ENCODE measurements around the gene SCAMP1.
"Not testable (repeated sequence)": the region's sequence is repeated elsewhere in the genome, so short reads cannot be mapped to it uniquely, and the experiment has no call there.

The SCAMP1 gene

DNA sequence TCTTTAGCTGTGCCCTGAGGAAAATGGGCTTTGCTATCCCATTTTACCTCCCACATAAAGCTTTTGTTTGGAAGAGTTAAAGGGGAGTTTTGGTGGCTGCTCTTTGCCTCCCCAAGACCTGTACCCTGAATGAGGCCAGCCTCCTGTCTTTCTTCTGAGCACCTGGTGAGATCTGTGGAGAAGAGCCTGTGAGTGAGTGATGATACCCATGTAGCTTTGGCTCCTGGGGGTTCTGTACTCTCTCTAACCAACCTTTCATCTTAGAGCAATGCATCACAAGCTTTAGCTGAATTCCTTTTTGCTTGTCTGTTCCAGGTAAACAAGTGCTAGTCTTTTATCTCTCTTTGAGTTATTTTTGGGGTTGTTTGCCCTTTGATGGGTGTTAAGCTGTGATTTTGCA, 73.6 kb downstream of the SCAMP1 start:
- Mint-ChIP-seq H3K27ac (no peak overlapping the region), H3K4me3 (no peak overlapping the region), H3K9me3 (peaks cover 3% of the 10 kb centered on the region), H3K36me3 (peaks cover 81% of the 10 kb centered on the region), H3K4me1 (peaks cover 22% of the 10 kb centered on the region), H3K27me3 (no peaks in the 10 kb centered on the region)
- ATAC-seq = no peak

DNA sequence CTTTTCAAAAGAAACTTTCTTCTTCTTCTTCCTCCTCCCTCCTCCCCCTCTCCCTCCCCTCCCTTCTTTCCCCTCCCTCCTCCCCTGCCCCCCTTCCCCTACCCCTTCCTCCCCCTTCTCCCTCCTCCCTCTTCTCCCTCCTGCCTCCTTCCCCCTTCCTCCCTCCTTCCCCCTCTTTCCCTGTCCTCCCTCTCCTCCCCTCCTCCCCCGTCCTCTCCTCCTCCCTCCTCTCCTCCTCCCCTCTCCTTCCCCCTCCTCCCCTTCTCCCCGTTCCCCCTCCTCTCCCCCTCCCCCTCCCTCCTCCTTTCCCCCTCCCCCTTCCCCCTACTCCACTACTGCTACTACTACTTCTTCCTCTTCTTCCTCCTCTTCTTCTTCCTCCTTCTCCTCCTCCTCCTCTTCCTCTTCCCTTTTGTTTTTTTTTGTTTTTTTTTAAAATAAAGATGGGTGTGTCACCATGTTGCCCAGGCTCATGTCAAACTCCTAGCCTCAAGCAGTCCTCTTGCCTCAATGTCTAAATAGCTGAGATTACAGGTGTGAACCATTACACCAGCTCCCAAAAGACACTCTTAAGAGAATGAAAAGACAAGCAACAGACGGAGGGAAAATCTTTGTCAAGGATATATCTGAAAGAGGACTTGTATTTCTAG, 87.5 kb downstream of the SCAMP1 start:
- ATAC-seq = no peak
- H3K4me1 Mint-ChIP-seq = no peaks in the 10 kb centered on the region
- no peak overlapping the region for H3K27ac Mint-ChIP-seq
- H3K27me3 Mint-ChIP-seq = no peaks in the 10 kb centered on the region
- peaks cover 6% of the 10 kb centered on the region for H3K9me3 Mint-ChIP-seq
- H3K4me3 Mint-ChIP-seq = no peak overlapping the region
- peaks cover 39% of the 10 kb centered on the region for H3K36me3 Mint-ChIP-seq

DNA sequence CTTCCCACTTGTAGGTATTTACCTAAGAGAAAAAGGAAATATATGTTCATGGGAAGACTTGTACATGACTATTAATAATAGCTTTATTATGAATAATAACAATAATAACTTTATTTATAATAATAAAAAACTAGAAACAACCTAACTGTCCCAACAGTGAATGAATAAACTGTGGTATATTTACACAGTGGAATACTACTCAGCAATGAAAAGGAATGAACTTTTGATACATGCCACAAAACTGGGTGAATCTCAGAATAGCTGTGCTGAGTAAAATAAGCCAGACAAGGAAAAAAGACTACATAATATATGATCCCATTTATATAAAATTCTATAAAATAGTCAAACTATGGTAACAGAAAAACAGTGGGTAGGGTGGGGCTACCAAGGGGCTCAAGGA, 88.7 kb downstream of the SCAMP1 start:
- Mint-ChIP-seq H3K27ac (no peak overlapping the region), H3K27me3 (no peaks in the 10 kb centered on the region), H3K4me3 (no peak overlapping the region), H3K9me3 (peaks cover 6% of the 10 kb centered on the region), H3K36me3 (peaks cover 36% of the 10 kb centered on the region), H3K4me1 (no peaks in the 10 kb centered on the region)
- ATAC-seq = no peak

DNA sequence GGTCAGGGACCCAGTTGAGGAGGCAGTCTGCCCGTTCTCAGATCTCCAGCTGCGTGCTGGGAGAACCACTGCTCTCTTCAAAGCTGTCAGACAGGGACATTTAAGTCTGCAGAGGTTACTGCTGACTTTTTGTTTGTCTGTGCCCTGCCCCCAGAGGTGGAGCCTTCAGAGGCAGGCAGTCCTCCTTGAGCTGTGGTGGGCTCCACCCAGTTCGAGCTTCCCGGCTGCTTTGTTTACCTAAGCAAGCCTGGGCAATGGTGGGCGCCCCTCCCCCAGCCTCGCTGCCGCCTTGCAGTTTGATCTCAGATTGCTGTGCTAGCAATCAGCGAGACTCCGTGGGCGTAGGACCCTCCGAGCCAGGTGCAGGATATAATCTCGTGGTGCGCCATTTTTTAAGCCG, 97.1 kb downstream of the SCAMP1 start:
- ATAC-seq, H3K27ac Mint-ChIP-seq, H3K27me3 Mint-ChIP-seq, H3K9me3 Mint-ChIP-seq, H3K4me3 Mint-ChIP-seq: not testable (repeated sequence)
- peaks cover 13% of the 10 kb centered on the region for H3K4me1 Mint-ChIP-seq
- peaks cover 36% of the 10 kb centered on the region for H3K36me3 Mint-ChIP-seq

DNA sequence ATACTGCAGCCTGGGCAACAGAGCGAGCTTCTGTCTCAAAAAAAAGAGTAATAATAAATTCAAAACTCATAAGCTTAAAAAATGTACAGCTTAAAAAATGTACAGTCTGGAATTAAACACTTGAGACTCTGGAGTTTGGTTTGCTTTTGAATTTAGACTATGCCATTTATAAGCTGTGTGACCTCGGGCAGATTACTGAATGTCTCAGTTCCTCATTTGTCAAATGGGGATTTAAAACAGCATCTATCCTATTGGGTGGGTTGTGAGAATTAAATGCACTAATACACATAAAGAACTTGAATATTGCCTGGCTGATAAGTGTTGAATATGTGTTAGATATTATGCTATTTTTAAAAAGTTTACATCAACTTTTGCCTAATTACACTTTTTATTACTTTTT, 98.4 kb downstream of the SCAMP1 start:
- Mint-ChIP-seq H3K4me3 (no peak overlapping the region), H3K27me3 (no peaks in the 10 kb centered on the region), H3K9me3 (no peaks in the 10 kb centered on the region), H3K27ac (no peak overlapping the region), H3K4me1 (peaks cover 13% of the 10 kb centered on the region), H3K36me3 (peaks cover 43% of the 10 kb centered on the region)
- peak; percentile 61 for ATAC-seq

DNA sequence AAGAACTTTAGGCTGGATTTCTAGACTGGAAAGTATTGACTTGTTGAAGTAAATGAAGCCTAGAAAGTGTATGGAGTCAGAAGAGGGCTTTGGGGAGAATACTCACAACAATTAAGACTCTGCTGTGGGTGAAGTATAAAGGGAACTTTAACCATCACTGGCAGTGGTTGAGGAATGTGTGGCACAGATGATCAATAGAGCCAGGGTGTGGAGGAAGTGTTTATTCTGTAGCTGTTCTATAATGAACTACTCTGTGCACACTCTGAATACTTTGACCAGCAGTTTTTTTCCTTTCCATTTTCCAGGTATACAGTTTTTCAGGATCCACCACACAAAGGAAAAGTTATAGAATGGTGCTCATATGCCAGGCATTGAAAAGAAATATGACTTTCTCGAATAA, 106.7 kb downstream of the SCAMP1 start:
- Mint-ChIP-seq H3K4me1 (peaks cover 5% of the 10 kb centered on the region), H3K27ac (no peak overlapping the region), H3K36me3 (peaks cover 32% of the 10 kb centered on the region), H3K9me3 (no peaks in the 10 kb centered on the region), H3K27me3 (no peaks in the 10 kb centered on the region), H3K4me3 (no peak overlapping the region)
- no peak for ATAC-seq

DNA sequence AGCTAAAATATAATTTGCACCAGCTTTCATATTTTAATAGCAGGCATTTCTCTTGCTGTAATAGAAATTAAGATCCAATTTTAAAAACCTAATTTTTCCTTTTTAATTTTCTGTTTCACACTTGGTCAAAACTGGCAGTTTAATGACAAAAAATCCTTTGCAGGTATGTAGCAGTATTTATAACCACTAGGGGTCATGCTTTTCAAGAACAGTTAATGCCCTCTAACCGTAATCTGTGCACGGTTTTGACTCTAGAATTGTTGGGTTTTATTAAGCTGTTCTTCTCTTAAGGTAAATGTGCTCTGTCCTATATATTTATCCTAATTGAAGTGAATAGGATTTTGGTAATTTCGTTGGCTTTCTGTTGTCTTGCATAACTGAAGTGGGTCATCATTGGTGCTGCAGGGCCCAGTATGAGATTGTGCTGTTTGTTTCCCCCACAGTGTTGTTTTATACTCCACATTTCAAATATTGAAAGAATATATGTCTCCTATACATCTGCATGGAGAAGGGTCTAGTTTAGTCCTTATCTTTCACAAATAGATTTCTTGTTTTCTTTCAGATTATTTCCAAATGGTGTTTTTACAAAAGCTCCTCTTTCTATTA, 107.4 kb downstream of the SCAMP1 start:
- H3K27me3 Mint-ChIP-seq = no peaks in the 10 kb centered on the region
- peaks cover 30% of the 10 kb centered on the region for H3K36me3 Mint-ChIP-seq
- H3K4me1 Mint-ChIP-seq = peaks cover 5% of the 10 kb centered on the region
- H3K27ac Mint-ChIP-seq = no peak overlapping the region
- H3K4me3 Mint-ChIP-seq = no peak overlapping the region
- no peak for ATAC-seq
- H3K9me3 Mint-ChIP-seq = no peaks in the 10 kb centered on the region

DNA sequence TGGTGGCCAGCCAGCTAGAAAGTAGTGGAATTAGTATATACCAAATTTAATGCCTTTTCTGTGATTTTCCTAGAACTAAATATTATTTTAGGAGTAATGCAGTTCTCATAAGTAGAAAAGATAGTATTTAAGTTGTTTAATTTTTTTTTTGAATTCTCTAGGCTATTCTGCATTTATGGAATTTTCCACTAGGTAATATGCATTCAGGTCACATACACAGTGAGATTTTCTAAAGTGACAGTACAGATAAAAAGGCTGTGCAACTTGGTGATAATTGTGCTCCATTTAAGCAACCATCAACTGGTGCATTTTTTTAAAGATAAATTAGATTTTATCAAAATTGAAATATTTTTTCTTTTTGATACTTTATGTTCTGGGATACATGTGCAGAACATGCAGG, 111.5 kb downstream of the SCAMP1 start:
- H3K27ac Mint-ChIP-seq = no peak overlapping the region
- H3K4me3 Mint-ChIP-seq = no peak overlapping the region
- H3K4me1 Mint-ChIP-seq = peaks cover 5% of the 10 kb centered on the region
- no peak for ATAC-seq
- H3K27me3 Mint-ChIP-seq = no peaks in the 10 kb centered on the region
- H3K36me3 Mint-ChIP-seq = peaks cover 8% of the 10 kb centered on the region
- H3K9me3 Mint-ChIP-seq = no peaks in the 10 kb centered on the region

DNA sequence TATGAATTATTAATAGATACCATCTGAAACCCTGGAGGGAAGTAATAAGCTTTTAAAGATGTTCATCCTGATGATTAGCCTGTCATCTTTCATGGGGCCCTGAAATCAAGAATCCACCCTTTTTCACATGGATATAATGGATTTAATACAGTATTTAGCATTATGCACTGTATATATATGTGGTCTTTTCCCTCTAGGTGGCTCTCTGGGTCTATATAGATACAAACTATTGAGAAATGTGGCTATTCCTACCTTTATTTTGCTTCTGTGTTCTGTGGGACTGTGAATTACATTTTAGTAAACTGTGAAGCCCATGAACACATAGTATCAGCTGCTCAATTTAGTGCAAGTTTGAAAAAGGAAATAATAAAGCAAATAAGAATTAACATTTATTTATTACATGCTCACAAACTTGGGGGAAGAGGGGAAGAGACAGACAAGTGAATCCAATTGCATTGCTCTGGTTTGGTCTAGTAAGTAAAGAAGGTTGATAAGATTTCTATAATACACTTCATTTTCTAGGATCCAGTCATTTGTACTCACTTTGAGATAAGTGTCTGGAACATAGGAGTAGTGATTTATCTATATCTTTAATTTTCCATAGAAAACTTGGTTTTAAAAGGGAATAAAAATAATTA, 112.2 kb downstream of the SCAMP1 start:
- no peak for ATAC-seq
- Mint-ChIP-seq H3K4me1 (peaks cover 5% of the 10 kb centered on the region), H3K36me3 (peaks cover 7% of the 10 kb centered on the region), H3K27me3 (no peaks in the 10 kb centered on the region), H3K27ac (no peak overlapping the region), H3K4me3 (no peak overlapping the region), H3K9me3 (no peaks in the 10 kb centered on the region)

DNA sequence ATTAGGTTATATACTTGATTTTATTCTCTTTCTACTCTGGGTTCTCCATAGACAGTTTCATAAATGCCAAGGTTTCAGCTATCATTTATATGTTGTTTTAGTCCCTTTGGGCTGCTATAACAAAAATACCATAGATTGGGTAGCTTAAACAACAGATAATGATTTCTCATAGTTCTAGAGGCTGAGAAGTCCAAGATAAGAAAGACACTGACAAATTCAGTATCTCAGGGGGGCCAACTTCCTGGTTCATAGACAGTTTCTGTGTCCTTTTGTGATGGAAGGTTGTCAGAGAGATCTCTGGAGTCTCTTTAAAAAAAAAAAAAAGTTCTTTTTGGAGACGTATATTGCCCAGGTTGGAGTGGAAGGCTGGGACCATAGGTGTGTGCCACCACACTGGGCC, 113.3 kb downstream of the SCAMP1 start:
- no peaks in the 10 kb centered on the region for H3K27me3 Mint-ChIP-seq
- H3K27ac Mint-ChIP-seq = no peak overlapping the region

DNA sequence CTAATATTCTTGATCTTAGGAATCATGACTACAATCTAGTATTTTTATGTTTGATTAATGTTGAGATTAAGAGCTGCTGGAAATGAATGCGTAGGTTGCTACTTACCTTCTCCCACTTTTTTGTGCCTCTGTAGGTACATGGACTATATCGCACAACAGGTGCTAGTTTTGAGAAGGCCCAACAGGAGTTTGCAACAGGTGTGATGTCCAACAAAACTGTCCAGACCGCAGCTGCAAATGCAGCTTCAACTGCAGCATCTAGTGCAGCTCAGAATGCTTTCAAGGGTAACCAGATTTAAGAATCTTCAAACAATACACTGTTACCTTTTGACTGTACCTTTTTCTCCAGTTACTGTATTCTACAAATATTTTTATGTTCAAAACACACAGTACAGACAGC, 115.0 kb downstream of the SCAMP1 start:
- Mint-ChIP-seq H3K27me3 (no peaks in the 10 kb centered on the region), H3K9me3 (no peaks in the 10 kb centered on the region), H3K27ac (no peak overlapping the region), H3K4me3 (no peak overlapping the region), H3K36me3 (peaks cover 7% of the 10 kb centered on the region), H3K4me1 (no peaks in the 10 kb centered on the region)
- no peak for ATAC-seq

More for the DNA sequence above, 113.3 kb downstream of the SCAMP1 start:
- no peak for ATAC-seq
- H3K36me3 Mint-ChIP-seq = peaks cover 7% of the 10 kb centered on the region
- no peak overlapping the region for H3K4me3 Mint-ChIP-seq
- no peaks in the 10 kb centered on the region for H3K9me3 Mint-ChIP-seq
- H3K4me1 Mint-ChIP-seq = no peaks in the 10 kb centered on the region

DNA sequence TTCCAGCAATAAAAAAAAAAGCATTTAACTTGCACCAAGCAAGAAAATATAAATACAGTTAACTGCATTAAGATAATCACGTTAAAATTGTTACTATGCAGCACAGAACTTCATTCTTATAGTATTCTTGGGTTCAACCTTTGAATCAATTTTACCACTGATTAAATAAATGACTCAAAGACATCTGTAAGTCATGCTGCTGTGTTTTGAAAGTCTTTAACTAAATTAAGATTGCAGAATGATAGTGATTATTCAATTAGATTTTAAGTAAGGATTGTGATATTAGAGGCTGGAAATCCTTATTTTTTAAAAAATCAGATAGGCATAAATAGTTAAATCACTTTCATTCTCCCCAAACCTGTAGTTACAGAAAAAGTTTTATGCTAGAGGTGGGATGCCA, 116.4 kb downstream of the SCAMP1 start:
- Mint-ChIP-seq H3K9me3 (no peaks in the 10 kb centered on the region), H3K27ac (no peak overlapping the region), H3K4me1 (no peaks in the 10 kb centered on the region), H3K36me3 (peaks cover 7% of the 10 kb centered on the region), H3K4me3 (no peak overlapping the region), H3K27me3 (no peaks in the 10 kb centered on the region)
- no peak for ATAC-seq

DNA sequence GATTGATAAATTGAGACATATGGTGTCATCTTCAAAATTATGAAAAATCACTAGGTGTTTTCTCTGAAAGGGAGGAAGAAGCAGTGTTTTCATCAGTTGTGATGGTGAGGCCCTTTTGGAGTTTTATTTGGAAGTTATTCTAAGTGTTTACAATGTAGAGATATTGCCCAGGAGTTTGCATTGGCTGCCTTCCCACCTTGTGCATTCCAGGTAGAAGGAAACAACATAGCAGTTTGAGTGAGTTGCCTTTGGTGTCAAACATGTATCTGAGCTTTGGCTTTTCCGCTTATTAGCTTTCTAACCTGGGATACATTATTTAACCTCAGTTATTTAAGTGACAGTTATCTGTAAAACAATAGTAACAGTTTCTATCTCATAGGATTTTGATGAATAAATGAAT, 122.5 kb downstream of the SCAMP1 start:
- Mint-ChIP-seq H3K9me3 (no peaks in the 10 kb centered on the region), H3K27me3 (no peaks in the 10 kb centered on the region)

DNA sequence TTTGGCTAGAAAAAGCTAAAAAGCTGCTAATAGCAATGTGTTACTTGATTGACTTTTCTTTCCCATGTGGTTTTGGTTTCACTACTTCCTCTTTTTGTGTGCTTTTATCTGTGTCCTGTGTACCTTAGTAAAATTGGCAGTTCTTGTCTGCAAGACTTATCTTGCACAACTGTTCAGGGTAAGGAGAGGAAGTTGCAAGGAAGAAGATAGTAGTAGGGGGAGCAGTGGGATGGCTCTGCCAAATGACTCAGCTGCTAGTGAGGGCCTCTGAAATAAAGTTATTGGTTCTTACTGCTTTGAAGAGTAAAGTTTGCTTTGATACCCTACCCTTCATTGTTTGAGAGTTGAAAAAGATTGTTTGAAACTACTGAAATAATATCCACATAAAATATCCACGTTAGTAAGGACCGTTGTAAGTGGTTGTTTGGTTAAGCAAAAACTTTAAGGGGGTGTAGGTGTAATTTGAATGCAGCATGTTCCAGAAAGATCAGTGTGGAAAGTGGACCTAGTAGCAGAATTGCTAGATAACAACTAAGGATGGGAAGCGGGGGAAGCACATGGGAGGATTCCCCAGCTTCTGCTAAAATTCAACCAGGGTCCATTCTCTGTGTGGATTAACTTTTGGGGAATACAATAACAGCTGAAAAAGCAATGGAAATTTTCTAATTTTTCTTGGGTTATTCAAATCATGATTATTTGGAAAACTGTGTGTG, 123.5 kb downstream of the SCAMP1 start:
- peak overlapping the region; percentile 51 for H3K27ac Mint-ChIP-seq
- peaks cover 23% of the 10 kb centered on the region for H3K4me1 Mint-ChIP-seq
- no peaks in the 10 kb centered on the region for H3K9me3 Mint-ChIP-seq
- no peaks in the 10 kb centered on the region for H3K27me3 Mint-ChIP-seq
- H3K36me3 Mint-ChIP-seq = peaks cover 6% of the 10 kb centered on the region
- peak overlapping the region; percentile 0 for H3K4me3 Mint-ChIP-seq
- peak; percentile 98 for ATAC-seq

More for the DNA sequence above, 122.5 kb downstream of the SCAMP1 start:
- Mint-ChIP-seq H3K4me1 (peaks cover 23% of the 10 kb centered on the region), H3K4me3 (no peak overlapping the region), H3K36me3 (peaks cover 4% of the 10 kb centered on the region), H3K27ac (peak overlapping the region; percentile 51)
- ATAC-seq = no peak

DNA sequence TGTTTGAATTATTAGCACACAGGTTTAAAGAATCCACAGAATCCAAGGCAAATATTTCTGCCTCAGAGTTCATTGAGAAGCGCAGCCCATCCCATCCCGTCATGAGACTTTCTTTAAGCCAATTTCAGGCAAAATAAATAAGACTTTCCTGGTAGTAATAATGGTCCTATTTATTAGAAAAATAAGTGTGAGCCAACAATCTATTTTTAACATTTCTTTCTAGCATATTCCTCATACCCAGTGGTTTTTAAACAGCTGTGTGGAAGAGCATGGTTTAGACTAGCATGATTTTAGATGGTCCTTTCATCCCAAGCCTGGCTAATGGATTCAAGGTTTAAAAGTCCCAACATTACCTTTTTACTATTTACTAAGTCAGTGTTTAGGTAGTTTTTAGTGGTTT, 125.8 kb downstream of the SCAMP1 start:
- Mint-ChIP-seq H3K27ac (no peak overlapping the region), H3K36me3 (peaks cover 11% of the 10 kb centered on the region), H3K4me1 (peaks cover 23% of the 10 kb centered on the region), H3K27me3 (no peaks in the 10 kb centered on the region), H3K9me3 (no peaks in the 10 kb centered on the region), H3K4me3 (no peak overlapping the region)
- no peak for ATAC-seq
